Loucy (cell line): ENCODE measurements around the gene RNLS.

ENCODE experiments used
- EZH2phosphoT487 ChIP-seq: fragments of 200-600 bp; IDR thresholded peaks from 2 replicates; pipeline ENCODE4 v1.6.1; 2018; ENCODE audit warnings: antibody characterized with exemption, mild to moderate bottlenecking, moderate library complexity, borderline replicate concordance
- TF ChIP-seq, protein P1 (sequence below): fragments of 200-600 bp; sonication (generic); conservative IDR thresholded peaks from 2 replicates; pipeline ENCODE4 v1.5.1; 2014; ENCODE audit warnings: mild to moderate bottlenecking, antibody characterized with exemption, low read length

- TF ChIP-seq, protein P1, sequence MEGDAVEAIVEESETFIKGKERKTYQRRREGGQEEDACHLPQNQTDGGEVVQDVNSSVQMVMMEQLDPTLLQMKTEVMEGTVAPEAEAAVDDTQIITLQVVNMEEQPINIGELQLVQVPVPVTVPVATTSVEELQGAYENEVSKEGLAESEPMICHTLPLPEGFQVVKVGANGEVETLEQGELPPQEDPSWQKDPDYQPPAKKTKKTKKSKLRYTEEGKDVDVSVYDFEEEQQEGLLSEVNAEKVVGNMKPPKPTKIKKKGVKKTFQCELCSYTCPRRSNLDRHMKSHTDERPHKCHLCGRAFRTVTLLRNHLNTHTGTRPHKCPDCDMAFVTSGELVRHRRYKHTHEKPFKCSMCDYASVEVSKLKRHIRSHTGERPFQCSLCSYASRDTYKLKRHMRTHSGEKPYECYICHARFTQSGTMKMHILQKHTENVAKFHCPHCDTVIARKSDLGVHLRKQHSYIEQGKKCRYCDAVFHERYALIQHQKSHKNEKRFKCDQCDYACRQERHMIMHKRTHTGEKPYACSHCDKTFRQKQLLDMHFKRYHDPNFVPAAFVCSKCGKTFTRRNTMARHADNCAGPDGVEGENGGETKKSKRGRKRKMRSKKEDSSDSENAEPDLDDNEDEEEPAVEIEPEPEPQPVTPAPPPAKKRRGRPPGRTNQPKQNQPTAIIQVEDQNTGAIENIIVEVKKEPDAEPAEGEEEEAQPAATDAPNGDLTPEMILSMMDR = no peak
- no peak for TF ChIP-seq EZH2phosphoT487
Measured at GRCh38 chr10:88347022-88347421, 236.1 kb downstream of the RNLS start.
